H9 (cell line): Measurements from ENCODE around the gene CTIF. TPM values are rescaled to one million over a fixed set of nuclear protein-coding genes. Genes with fewer than 3 reads are reported as not detected.

Experiments used
- DNase-seq: peaks from one replicate; pipeline ENCODE4 v3.0.0-alpha.2; 2017
- H2AFZ ChIP-seq: one replicate; pipeline ENCODE4 v1.6.1; 2013; ENCODE audit warnings: mild to moderate bottlenecking, low read length, control low read depth, moderate library complexity
- H2AK5ac ChIP-seq: 2 replicates; pipeline ENCODE4 v1.6.1; 2013; ENCODE audit warnings: low read length, control low read depth, mixed read lengths; ENCODE audit not compliant: insufficient read length
- H2BK120ac ChIP-seq: one replicate; pipeline ENCODE4 v1.6.1; 2013; ENCODE audit warnings: low read depth, mild to moderate bottlenecking, low read length, control low read depth, inconsistent platforms; ENCODE audit not compliant: poor library complexity, severe bottlenecking
- H2BK12ac ChIP-seq: 2 replicates; pipeline ENCODE4 v1.6.1; 2013; ENCODE audit warnings: low read length, control low read depth, mixed read lengths, low read depth; ENCODE audit not compliant: insufficient read length
- H2BK15ac ChIP-seq: 2 replicates; pipeline ENCODE4 v1.6.1; 2013; ENCODE audit warnings: low read depth, low read length, control low read depth
- H2BK20ac ChIP-seq: one replicate; pipeline ENCODE4 v1.6.1; 2013; ENCODE audit warnings: low read depth, mild to moderate bottlenecking, low read length, control low read depth, inconsistent platforms; ENCODE audit not compliant: poor library complexity, severe bottlenecking
- H2BK5ac ChIP-seq: 2 replicates; pipeline ENCODE4 v1.6.1; 2013; ENCODE audit warnings: low read length, control low read depth, mixed read lengths; ENCODE audit not compliant: insufficient read length
- H3K14ac ChIP-seq: 2 replicates; pipeline ENCODE4 v1.6.1; 2013; ENCODE audit warnings: low read length, control low read depth; ENCODE audit not compliant: insufficient read depth
- H3K18ac ChIP-seq: 2 replicates; pipeline ENCODE4 v1.6.1; 2013; ENCODE audit warnings: low read depth, mild to moderate bottlenecking, mixed read lengths, low read length, control low read depth; ENCODE audit not compliant: insufficient read length
- H3K23ac ChIP-seq: 2 replicates; pipeline ENCODE4 v1.6.1; 2013; ENCODE audit warnings: low read length, control low read depth, mixed read lengths, low read depth; ENCODE audit not compliant: insufficient read length
- H3K23me2 ChIP-seq: 2 replicates; pipeline ENCODE4 v1.6.1; 2013; ENCODE audit warnings: low read depth, mild to moderate bottlenecking, mixed read lengths, low read length, control low read depth; ENCODE audit not compliant: insufficient read length, poor library complexity, severe bottlenecking
- H3K27ac ChIP-seq: 2 replicates; pipeline ENCODE4 v1.5.1; 2013; ENCODE audit warnings: low read length, control low read depth, mixed read lengths, low read depth; ENCODE audit not compliant: insufficient read length
- H3K27me3 ChIP-seq: 2 replicates; pipeline ENCODE4 v1.6.1; 2013; ENCODE audit warnings: low read length, control low read depth, inconsistent platforms; ENCODE audit not compliant: insufficient read depth
- H3K4ac ChIP-seq: 2 replicates; pipeline ENCODE4 v1.6.1; 2013; ENCODE audit warnings: low read depth, mild to moderate bottlenecking, control low read depth, inconsistent platforms, low read length, moderate library complexity
- H3K4me1 ChIP-seq: 2 replicates; pipeline ENCODE4 v1.6.1; 2013; ENCODE audit warnings: low read length, control low read depth, inconsistent platforms; ENCODE audit not compliant: insufficient read depth
- H3K4me2 ChIP-seq: 2 replicates; pipeline ENCODE4 v1.6.1; 2013; ENCODE audit warnings: low read length, control low read depth, mixed read lengths; ENCODE audit not compliant: insufficient read length, insufficient read depth
- H3K56ac ChIP-seq: 2 replicates; pipeline ENCODE4 v1.6.1; 2013; ENCODE audit warnings: low read depth, mild to moderate bottlenecking, mixed read lengths, low read length, control low read depth; ENCODE audit not compliant: insufficient read length
- H3K79me1 ChIP-seq: 2 replicates; pipeline ENCODE4 v1.6.1; 2013; ENCODE audit warnings: low read depth, mild to moderate bottlenecking, moderate library complexity, low read length, control low read depth, inconsistent platforms; ENCODE audit not compliant: insufficient read depth, poor library complexity, severe bottlenecking
- H3K79me2 ChIP-seq: 2 replicates; pipeline ENCODE4 v1.6.1; 2013; ENCODE audit warnings: low read length, control low read depth, inconsistent platforms; ENCODE audit not compliant: insufficient read depth
- H3K9ac ChIP-seq: 2 replicates; pipeline ENCODE4 v1.6.1; 2013; ENCODE audit warnings: low read length, control low read depth, mixed read lengths; ENCODE audit not compliant: insufficient read length; ENCODE audit errors: extremely low read depth
- H3K9me3 ChIP-seq: one replicate; pipeline ENCODE4 v1.6.1; 2013; ENCODE audit warnings: low read depth, low read length, inconsistent platforms; ENCODE audit not compliant: control insufficient read depth
- H3T11ph ChIP-seq: one replicate; pipeline ENCODE4 v1.6.1; 2013; ENCODE audit warnings: mild to moderate bottlenecking, low read length, control low read depth, inconsistent platforms
- H4K20me1 ChIP-seq: one replicate; pipeline ENCODE4 v1.6.1; 2013; ENCODE audit not compliant: control insufficient read depth, insufficient read length, insufficient read depth
- H4K5ac ChIP-seq: 2 replicates; pipeline ENCODE4 v1.6.1; 2013; ENCODE audit warnings: low read depth, mild to moderate bottlenecking, mixed read lengths, low read length, control low read depth; ENCODE audit not compliant: insufficient read length
- H4K8ac ChIP-seq: replicated peaks from 2 replicates; pipeline ENCODE4 v1.6.1; 2013; ENCODE audit warnings: low read length, control low read depth, mixed read lengths, low read depth; ENCODE audit not compliant: insufficient read length
- H4K91ac ChIP-seq: 2 replicates; pipeline ENCODE4 v1.6.1; 2013; ENCODE audit warnings: low read depth, mild to moderate bottlenecking, moderate library complexity, mixed read lengths, low read length, control low read depth; ENCODE audit not compliant: insufficient read length
- H3K27ac Mint-ChIP-seq, 3 experiments: 2 replicates in 2 of 3; 3 replicates in 1 of 3; pipeline ENCODE4 v1.8.0; 2020 to 2021; ENCODE audit warnings: mixed read lengths in 3 of 3, mild to moderate bottlenecking in 1 of 3, moderate library complexity in 1 of 3
- H3K27me3 Mint-ChIP-seq: 2 replicates; pipeline ENCODE4 v1.8.0; 2021; ENCODE audit warnings: low read depth, mild to moderate bottlenecking, moderate library complexity, mixed read lengths
- H3K36me3 Mint-ChIP-seq, 3 experiments: 2 replicates in 2 of 3; 3 replicates in 1 of 3; pipeline ENCODE4 v1.8.0; 2020 to 2021; ENCODE audit warnings: low read depth in 3 of 3, mixed read lengths in 3 of 3; ENCODE audit not compliant: insufficient read depth in 1 of 3
- H3K4me1 Mint-ChIP-seq, 2 experiments: 2 replicates each; pipeline ENCODE4 v1.8.0; 2020; ENCODE audit warnings: mixed read lengths in 2 of 2
- H3K4me3 Mint-ChIP-seq, 2 experiments: 2 replicates in 1 of 2; 3 replicates in 1 of 2; pipeline ENCODE4 v1.8.0; 2020 to 2021; ENCODE audit warnings: mild to moderate bottlenecking in 2 of 2, mixed read lengths in 2 of 2, moderate library complexity in 1 of 2
- H3K9me3 Mint-ChIP-seq, 2 experiments: 2 replicates in 1 of 2; 3 replicates in 1 of 2; pipeline ENCODE4 v1.8.0; 2020; ENCODE audit warnings: mild to moderate bottlenecking in 2 of 2, mixed read lengths in 2 of 2, moderate library complexity in 1 of 2
- CTCF ChIP-seq: fragments of 200-600 bp; sonication (generic); conservative IDR thresholded peaks from 3 replicates; pipeline ENCODE4 v1.8.0; 2021; ENCODE audit warnings: antibody characterized with exemption, mild to moderate bottlenecking
- WGBS: extraction: QIAGEN DNeasy Blood & Tissue Kit; methylation state at CpG from one replicate; pipeline ENCODE4 v1.1.7; 2013; ENCODE audit warnings: missing lambda C conversion rate, low lambda C conversion rate, mixed read lengths; ENCODE audit not compliant: insufficient read length; ENCODE audit errors: extremely low coverage; 5-methylcytosine and 5-hydroxymethylcytosine counted together
- total RNA-seq: library from RNA; stranded (reverse); gene quantifications from 2 replicates; pipeline ENCODE4 v1.2.1, GENCODE V29; 2021

Gene CTIF
- total RNA-seq, 1 experiment from 2014 or later: 15.8 TPM

GRCh38 chr18:48831802-48832201 is 293.0 kb downstream of the CTIF start:
- Histone ChIP-seq H2BK5ac (no peak overlapping the region), H3K4me2 (no peak overlapping the region), H3T11ph (no peak overlapping the region), H3K9ac (no peak overlapping the region), H3K9me3 (no peaks in the 10 kb centered on the region), H2BK20ac (no peak overlapping the region), H4K91ac (no peak overlapping the region), H2BK12ac (no peak overlapping the region), H3K23me2 (no peaks in the 10 kb centered on the region), H4K8ac (no peak overlapping the region), H3K18ac (no peak overlapping the region), H3K27ac (no peak overlapping the region), H2AFZ (no peak overlapping the region), H3K4me1 (peaks cover 9% of the 10 kb centered on the region), H3K79me2 (no peaks in the 10 kb centered on the region), H3K4ac (no peak overlapping the region), H4K5ac (no peak overlapping the region), H4K20me1 (no peaks in the 10 kb centered on the region), H3K23ac (no peak overlapping the region), H3K14ac (no peak overlapping the region), H2BK15ac (no peak overlapping the region), H3K56ac (no peak overlapping the region), H3K79me1 (no peaks in the 10 kb centered on the region), H2AK5ac (no peak overlapping the region), H3K27me3 (no peaks in the 10 kb centered on the region), H2BK120ac (no peak overlapping the region)
- DNase-seq: no peak
- H3K9me3 Mint-ChIP-seq: no peaks in the 10 kb centered on the region
- TF ChIP-seq CTCF: no peak
- no CpG with 5 or more reads among the region's 6 CpGs for WGBS
- peaks cover 70 to 77% of the 10 kb centered on the region in 2 experiments for H3K4me1 Mint-ChIP-seq
- no peaks in the 10 kb centered on the region; the same call in 1 of the 2 replicates for H3K27me3 Mint-ChIP-seq
- no peak overlapping the region for H3K4me3 Mint-ChIP-seq
- no peaks in the 10 kb centered on the region for H3K36me3 Mint-ChIP-seq
- no peak overlapping the region for H3K27ac Mint-ChIP-seq
